Measurements from ENCODE around the gene AHDC1. TPM values are rescaled to one million over a fixed set of nuclear protein-coding genes. Genes with fewer than 3 reads are reported as not detected.

The AHDC1 gene
- total RNA-seq, 2 donors from 2014 or later: 13.5 to 14.2 TPM

DNA sequence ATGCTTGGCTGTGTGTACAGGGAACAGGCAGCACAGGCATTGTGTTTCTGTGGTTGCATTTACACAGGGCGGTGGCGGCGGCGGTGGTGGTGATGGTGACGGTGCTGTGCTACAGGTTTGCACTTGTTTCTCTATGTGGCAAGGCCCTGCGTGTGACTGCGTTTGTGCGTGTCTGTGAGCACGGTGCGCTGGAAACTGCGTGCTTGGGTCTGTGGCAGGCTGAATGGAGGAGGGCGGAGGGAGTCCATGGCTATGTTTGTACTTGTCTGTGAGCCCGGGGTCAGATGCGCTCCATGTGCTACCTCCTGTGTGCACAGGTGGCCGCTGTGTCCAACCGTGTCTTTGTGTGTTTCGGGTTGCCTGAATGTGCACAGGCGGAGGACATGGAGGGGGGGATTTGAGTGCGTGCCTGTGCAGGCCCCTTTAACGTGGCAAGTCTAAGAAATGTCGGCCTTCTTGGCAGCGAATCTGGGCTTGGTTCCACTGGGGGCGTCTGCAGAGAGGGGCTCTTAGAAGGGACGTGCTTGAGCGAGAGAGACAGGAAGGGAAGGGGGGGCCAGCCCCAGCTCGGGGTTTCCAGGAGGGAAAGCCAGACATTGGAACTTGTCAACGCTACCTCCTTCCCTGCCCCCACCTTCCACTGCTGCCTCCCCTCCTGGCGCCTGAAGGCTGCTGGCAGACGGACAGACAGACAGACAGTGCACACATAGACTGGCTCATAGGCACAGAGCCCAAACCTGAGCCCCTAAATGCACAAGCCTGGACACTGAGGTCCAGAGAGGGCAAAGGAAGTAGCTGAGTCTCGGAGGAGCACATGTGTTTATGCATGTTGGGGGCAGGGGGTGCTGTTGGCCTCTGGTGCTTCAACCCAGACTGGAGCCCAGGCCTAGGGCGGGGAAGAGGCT is 81.3 kb downstream of the AHDC1 start:
- ATAC-seq: no peak
- 60 to 63% methylated on average over 20 to 31 of the region's 31 CpGs for WGBS, 2 donors
- no peaks in the 10 kb centered on the region for H3K9me3 ChIP-seq
- peaks cover 23% of the 10 kb centered on the region for H3K4me1 ChIP-seq
- TF ChIP-seq, protein P1, sequence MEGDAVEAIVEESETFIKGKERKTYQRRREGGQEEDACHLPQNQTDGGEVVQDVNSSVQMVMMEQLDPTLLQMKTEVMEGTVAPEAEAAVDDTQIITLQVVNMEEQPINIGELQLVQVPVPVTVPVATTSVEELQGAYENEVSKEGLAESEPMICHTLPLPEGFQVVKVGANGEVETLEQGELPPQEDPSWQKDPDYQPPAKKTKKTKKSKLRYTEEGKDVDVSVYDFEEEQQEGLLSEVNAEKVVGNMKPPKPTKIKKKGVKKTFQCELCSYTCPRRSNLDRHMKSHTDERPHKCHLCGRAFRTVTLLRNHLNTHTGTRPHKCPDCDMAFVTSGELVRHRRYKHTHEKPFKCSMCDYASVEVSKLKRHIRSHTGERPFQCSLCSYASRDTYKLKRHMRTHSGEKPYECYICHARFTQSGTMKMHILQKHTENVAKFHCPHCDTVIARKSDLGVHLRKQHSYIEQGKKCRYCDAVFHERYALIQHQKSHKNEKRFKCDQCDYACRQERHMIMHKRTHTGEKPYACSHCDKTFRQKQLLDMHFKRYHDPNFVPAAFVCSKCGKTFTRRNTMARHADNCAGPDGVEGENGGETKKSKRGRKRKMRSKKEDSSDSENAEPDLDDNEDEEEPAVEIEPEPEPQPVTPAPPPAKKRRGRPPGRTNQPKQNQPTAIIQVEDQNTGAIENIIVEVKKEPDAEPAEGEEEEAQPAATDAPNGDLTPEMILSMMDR (IDR thresholded peaks at IDR 0.05): no peak
- TF ChIP-seq POLR2A (IDR thresholded peaks at IDR 0.05): no peak
- no peaks in the 10 kb centered on the region for H3K27me3 ChIP-seq
- H3K4me3 ChIP-seq: no peak overlapping the region
- intact Hi-C loops (cut with DNase I): no loop called here
- peak overlapping the region in 2 of 4 donors; percentile 8 to 44 for H3K27ac ChIP-seq
- H3K36me3 ChIP-seq (replicated peaks in 1 of 2; ENCODE audit: insufficient read depth in 1 of 2, low read depth in 2 of 2): no peaks in the 10 kb centered on the region
- DNase-seq: peak in 1 of 4 donors; percentile 25

DNA sequence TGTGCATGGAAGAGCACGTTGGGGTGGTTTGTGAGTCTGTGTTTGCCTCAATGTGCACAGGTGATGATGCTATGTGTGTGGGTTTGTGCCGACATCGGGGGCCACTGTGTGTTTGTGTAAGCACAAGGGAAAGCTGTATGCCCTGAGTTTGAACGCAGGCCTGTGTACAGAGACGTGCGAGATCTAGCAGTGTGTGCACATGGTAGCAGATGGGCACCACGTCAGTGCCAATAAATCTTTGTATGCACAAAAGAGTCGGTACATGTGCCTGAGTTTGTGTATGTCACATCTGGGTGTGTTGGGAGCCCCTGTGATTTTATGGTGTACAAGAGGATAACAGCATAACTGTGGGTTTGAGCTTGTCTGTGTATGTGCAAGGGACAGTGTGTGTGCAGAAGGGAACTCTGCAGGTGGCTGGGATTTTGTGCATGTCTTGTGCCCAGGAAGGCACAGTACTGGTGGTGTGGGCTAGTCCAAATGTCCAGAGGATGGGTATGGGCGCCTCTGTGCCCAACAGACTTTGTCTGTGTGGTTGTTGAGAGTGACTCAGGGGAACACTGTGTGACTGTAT is 82.0 kb downstream of the AHDC1 start:
- WGBS, 2 donors: 54 to 71% methylated on average over 9 of the region's 9 CpGs
- H3K9me3 ChIP-seq: no peaks in the 10 kb centered on the region
- H3K27ac ChIP-seq: no peak overlapping the region
- ATAC-seq (no peak), DNase-seq (no peak)
- no peaks in the 10 kb centered on the region for H3K27me3 ChIP-seq
- peaks cover 18% of the 10 kb centered on the region for H3K4me1 ChIP-seq
- no peaks in the 10 kb centered on the region for H3K36me3 ChIP-seq (replicated peaks in 1 of 2; ENCODE audit: insufficient read depth in 1 of 2, low read depth in 2 of 2)
- TF ChIP-seq, protein P1 (IDR thresholded peaks at IDR 0.05): no peak
- no peak for TF ChIP-seq POLR2A (IDR thresholded peaks at IDR 0.05)
- H3K4me3 ChIP-seq: no peak overlapping the region
- intact Hi-C loops (cut with DNase I): no loop called here

DNA sequence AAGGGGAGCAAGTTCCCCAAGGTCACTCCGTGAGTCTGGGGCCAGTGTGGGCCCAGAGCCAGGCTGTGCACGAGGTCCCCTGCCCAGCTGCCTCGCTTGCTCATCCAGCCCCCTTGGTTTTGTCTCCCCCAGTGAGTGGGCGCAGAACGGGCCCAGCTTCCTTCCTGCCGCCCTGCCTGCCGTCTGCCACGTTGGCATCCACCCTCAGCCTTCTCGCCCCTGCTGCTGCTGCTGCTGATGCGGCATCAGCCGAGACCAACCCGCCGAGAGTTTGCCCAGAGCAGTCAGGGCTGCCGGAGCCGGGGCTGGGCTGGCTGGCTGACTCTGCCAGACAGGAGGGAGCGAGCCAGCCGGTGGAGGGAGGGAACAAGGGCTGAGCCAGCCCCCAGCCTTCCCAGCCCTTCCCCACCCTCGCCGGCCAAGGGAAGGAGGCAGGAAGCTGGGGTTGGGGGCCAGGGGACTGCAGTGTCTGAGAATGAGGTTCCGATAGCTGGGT is 82.6 kb downstream of the AHDC1 start:
- DNase-seq (no peak), ATAC-seq (no peak)
- WGBS, 2 donors: 54% methylated on average over 17 of the region's 20 CpGs; no CpG with 5 or more reads in 1 of the 2 donors
- Histone ChIP-seq H3K4me1 (peaks cover 18% of the 10 kb centered on the region), H3K4me3 (no peak overlapping the region), H3K27me3 (no peaks in the 10 kb centered on the region), H3K9me3 (no peaks in the 10 kb centered on the region), H3K36me3 (replicated peaks in 1 of 2; ENCODE audit: insufficient read depth in 1 of 2, low read depth in 2 of 2) (no peaks in the 10 kb centered on the region), H3K27ac (peak overlapping the region in 1 of 4 donors; percentile 25)
- TF ChIP-seq POLR2A (IDR thresholded peaks at IDR 0.05): no peak
- TF ChIP-seq, protein P1 (IDR thresholded peaks at IDR 0.05): no peak
- intact Hi-C loops (cut with DNase I): no loop called here

DNA sequence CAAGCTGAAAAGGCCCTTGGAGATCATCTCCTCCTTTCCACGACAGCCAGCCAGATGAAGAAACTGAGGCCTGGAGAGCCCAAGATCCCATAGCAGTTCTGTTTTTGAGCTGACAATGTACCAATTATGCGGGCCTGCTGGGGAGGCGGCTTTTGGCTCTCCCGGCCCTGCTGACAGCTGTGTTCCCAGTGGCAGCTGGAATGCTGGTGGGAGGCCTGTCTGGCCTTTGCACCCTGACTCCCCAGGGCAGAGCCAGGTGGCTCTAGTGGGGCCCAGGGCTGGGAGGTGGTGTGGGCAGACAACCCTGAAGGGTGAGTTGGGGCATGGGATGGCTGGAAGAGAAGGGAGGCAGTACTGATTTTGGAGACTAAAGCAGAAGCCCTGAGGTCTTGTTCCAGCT is 83.3 kb downstream of the AHDC1 start:
- Histone ChIP-seq H3K4me1 (peaks cover 18% of the 10 kb centered on the region), H3K36me3 (replicated peaks in 1 of 2; ENCODE audit: insufficient read depth in 1 of 2, low read depth in 2 of 2) (no peaks in the 10 kb centered on the region), H3K4me3 (no peak overlapping the region), H3K27ac (no peak overlapping the region), H3K27me3 (no peaks in the 10 kb centered on the region), H3K9me3 (no peaks in the 10 kb centered on the region)
- DNase-seq: no peak
- intact Hi-C loops (cut with DNase I): no loop called here
- ATAC-seq: no peak
- TF ChIP-seq, protein P1 (IDR thresholded peaks at IDR 0.05): no peak
- TF ChIP-seq POLR2A (IDR thresholded peaks at IDR 0.05): no peak
- 63% methylated on average over 4 of the region's 4 CpGs; no CpG with 5 or more reads in 1 of the 2 donors for WGBS, 2 donors
